ENCODE measurements around the gene MYO9A. TPM values are rescaled to one million over a fixed set of nuclear protein-coding genes. Genes with fewer than 3 reads are reported as not detected.

MYO9A gene
- total RNA-seq, 1 donor from 2014 or later, result 17.0 TPM

DNA sequence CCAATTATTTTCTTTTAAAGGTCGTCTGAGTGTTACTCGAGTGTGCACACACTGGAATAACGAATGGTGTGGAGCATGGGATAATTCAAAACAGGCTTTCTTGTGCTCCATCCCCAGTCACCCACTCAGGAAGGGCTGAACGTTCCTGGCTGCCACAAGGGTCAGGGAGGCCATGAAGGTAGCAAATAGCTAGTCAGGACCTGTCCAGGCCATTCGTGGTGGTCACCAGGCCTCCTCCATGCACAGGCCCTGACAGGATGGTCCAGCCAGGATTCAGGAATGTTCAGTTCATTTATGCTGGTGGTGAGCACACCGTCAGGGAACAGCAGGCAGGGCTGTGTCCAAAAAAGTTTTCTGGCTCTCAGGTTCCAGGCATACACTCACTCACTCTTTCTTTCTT is 319.3 kb downstream of the MYO9A start:
- H3K36me3 ChIP-seq (ENCODE audit: control insufficient read depth, insufficient read depth, low read length), result no peaks in the 10 kb centered on the region
- TF ChIP-seq, protein P1, sequence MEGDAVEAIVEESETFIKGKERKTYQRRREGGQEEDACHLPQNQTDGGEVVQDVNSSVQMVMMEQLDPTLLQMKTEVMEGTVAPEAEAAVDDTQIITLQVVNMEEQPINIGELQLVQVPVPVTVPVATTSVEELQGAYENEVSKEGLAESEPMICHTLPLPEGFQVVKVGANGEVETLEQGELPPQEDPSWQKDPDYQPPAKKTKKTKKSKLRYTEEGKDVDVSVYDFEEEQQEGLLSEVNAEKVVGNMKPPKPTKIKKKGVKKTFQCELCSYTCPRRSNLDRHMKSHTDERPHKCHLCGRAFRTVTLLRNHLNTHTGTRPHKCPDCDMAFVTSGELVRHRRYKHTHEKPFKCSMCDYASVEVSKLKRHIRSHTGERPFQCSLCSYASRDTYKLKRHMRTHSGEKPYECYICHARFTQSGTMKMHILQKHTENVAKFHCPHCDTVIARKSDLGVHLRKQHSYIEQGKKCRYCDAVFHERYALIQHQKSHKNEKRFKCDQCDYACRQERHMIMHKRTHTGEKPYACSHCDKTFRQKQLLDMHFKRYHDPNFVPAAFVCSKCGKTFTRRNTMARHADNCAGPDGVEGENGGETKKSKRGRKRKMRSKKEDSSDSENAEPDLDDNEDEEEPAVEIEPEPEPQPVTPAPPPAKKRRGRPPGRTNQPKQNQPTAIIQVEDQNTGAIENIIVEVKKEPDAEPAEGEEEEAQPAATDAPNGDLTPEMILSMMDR (IDR thresholded peaks at IDR 0.05; ENCODE audit: insufficient read depth, low read length, poor library complexity, severe bottlenecking), result no peak
- H3K27me3 ChIP-seq (ENCODE audit: control insufficient read depth, insufficient read depth, low read length), result no peaks in the 10 kb centered on the region
- H3K4me3 ChIP-seq (ENCODE audit: low read depth, low read length), result no peak overlapping the region
- DNase-seq (ENCODE audit: low read depth), result no peak

DNA sequence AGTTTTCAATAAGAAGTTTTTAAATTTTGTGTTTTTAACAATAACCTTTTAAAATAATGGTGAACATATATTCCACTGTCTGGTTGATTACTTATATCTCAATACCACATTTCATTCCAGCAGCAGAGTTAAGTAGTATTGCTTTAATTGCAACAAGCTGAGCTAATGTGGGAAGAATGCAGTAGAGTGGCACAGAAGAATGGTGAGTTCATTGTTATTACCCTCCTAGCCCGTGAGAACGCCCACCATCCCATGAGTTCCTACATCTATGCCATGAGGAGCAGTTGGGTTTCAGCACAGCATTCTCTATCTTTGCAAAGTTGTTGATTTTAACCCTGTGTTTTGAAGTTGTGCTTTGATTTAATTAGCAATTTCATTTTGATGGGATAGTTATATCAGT is 325.4 kb downstream of the MYO9A start:
- DNase-seq (ENCODE audit: low read depth), result peak; percentile 92
- Histone ChIP-seq H3K36me3 (ENCODE audit: control insufficient read depth, insufficient read depth, low read length) (no peaks in the 10 kb centered on the region), H3K4me3 (ENCODE audit: low read depth, low read length) (no peak overlapping the region), H3K27me3 (ENCODE audit: control insufficient read depth, insufficient read depth, low read length) (no peaks in the 10 kb centered on the region)
- TF ChIP-seq, protein P1 (IDR thresholded peaks at IDR 0.05; ENCODE audit: insufficient read depth, low read length, poor library complexity, severe bottlenecking), result no peak

DNA sequence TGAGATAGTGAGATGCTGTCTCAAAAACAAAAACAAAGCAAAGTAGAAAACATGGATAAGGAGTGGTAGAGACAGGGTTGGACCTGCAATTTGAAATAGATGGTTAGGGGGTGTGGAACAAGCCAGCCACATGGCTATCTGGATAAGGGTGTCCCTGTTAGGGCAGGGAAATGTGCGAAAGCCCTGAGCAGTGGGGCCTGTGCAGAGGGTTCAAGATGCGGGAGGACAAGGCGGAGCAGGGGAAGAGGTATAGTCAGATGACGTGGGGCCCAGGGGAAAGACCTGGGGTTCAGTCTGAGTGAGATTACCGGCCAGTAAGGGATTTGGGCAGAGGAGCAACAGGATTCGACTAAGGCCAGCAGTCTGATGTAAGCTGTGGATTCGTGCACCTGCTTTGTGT is 326.0 kb downstream of the MYO9A start:
- H3K36me3 ChIP-seq (ENCODE audit: control insufficient read depth, insufficient read depth, low read length), result no peaks in the 10 kb centered on the region
- H3K4me3 ChIP-seq (ENCODE audit: low read depth, low read length), result no peak overlapping the region
- no peak for DNase-seq (ENCODE audit: low read depth)
- H3K27me3 ChIP-seq (ENCODE audit: control insufficient read depth, insufficient read depth, low read length), result no peaks in the 10 kb centered on the region
- TF ChIP-seq, protein P1 (IDR thresholded peaks at IDR 0.05; ENCODE audit: insufficient read depth, low read length, poor library complexity, severe bottlenecking), result no peak

DNA sequence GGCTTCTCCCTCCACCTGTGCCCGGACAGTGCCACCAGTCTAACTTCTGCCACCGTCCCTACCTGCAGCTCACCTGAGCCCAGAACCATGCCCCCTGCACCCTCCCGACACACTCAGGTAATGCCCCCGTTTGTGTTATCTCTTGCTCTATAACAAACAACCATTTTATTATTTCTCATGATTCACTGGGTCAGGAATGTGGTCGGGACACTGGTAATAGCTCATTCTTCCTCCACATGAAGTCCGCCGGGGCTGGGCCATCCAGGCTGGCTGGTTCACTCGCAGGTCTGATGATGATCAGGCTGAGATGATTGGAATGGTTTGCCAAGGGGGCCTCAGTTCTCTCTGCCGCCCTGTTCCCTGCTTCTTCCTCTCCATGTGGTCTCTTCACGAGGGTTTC is 327.9 kb downstream of the MYO9A start:
- Histone ChIP-seq H3K36me3 (ENCODE audit: control insufficient read depth, insufficient read depth, low read length) (no peaks in the 10 kb centered on the region), H3K27me3 (ENCODE audit: control insufficient read depth, insufficient read depth, low read length) (no peaks in the 10 kb centered on the region), H3K4me3 (ENCODE audit: low read depth, low read length) (no peak overlapping the region)
- TF ChIP-seq, protein P1 (IDR thresholded peaks at IDR 0.05; ENCODE audit: insufficient read depth, low read length, poor library complexity, severe bottlenecking), result no peak
- no peak for DNase-seq (ENCODE audit: low read depth)

DNA sequence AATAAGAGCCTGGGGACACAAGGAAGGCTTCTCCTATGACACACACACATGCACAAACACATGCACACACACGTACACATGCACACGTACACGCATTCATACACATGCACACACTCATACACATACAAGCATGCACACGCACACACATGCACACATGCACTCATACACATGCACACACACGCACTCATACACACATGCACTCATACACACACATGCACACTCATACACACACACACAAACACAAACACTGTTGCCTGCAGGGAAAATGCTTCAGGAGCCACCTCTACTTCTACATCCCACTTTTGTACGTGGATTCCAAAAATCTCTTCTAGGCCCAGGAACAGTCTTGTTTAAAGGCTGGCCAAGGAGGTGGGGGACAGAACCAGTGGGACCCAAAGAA is 328.3 kb downstream of the MYO9A start:
- Histone ChIP-seq H3K27me3 (ENCODE audit: control insufficient read depth, insufficient read depth, low read length) (no peaks in the 10 kb centered on the region), H3K4me3 (ENCODE audit: low read depth, low read length) (no peak overlapping the region), H3K36me3 (ENCODE audit: control insufficient read depth, insufficient read depth, low read length) (no peaks in the 10 kb centered on the region)
- TF ChIP-seq, protein P1 (IDR thresholded peaks at IDR 0.05; ENCODE audit: insufficient read depth, low read length, poor library complexity, severe bottlenecking), result no peak
- DNase-seq (ENCODE audit: low read depth), result no peak

Measured in kidney epithelial cell (primary cell).